Activated T-helper 2 cell treated with anti-CD3 and anti-CD28 coated beads, Interferon-gamma antibody, Interleukin-2, Interleukin-4, amounts not matched to agents 10 μg/mL and 5 μg/mL and 100 μg/mL, durations not matched to agents 14 hours and 24 hours and 36 hours (primary cell): ENCODE measurements around the gene SLC22A15. TPM values are rescaled to one million over a fixed set of nuclear protein-coding genes. Genes with fewer than 3 reads are reported as not detected.
"Not testable (repeated sequence)": the region's sequence is repeated elsewhere in the genome, so short reads cannot be mapped to it uniquely, and the experiment has no call there.

ENCODE experiments used
- DNase-seq: peaks from one replicate; pipeline ENCODE4 v3.0.0; 2021; ENCODE audit warnings: low spot score
- H3K27ac Mint-ChIP-seq: one replicate; pipeline ENCODE4 v1.8.0; 2021; ENCODE audit warnings: mixed read lengths
- H3K27me3 Mint-ChIP-seq: one replicate; pipeline ENCODE4 v1.8.0; 2021; ENCODE audit warnings: low read depth, mixed read lengths
- H3K36me3 Mint-ChIP-seq: one replicate; pipeline ENCODE4 v1.8.0; 2021; ENCODE audit warnings: low read depth, mixed read lengths
- H3K4me1 Mint-ChIP-seq: one replicate; pipeline ENCODE4 v1.8.0; 2021; ENCODE audit warnings: low read depth, mixed read lengths
- H3K4me3 Mint-ChIP-seq: one replicate; pipeline ENCODE4 v1.8.0; 2021; ENCODE audit warnings: low read depth, mild to moderate bottlenecking, moderate library complexity, mixed read lengths
- H3K9me3 Mint-ChIP-seq: one replicate; pipeline ENCODE4 v1.8.0; 2021; ENCODE audit warnings: mixed read lengths
- intact Hi-C: fragments of 100-400 bp; cut with micrococcal nuclease; formaldehyde crosslinking; loops from one replicate; pipeline ENCODE4 v1.15.1; 2023
- total RNA-seq: library from RNA; stranded (reverse); gene quantifications from 2 replicates; pipeline ENCODE4 v1.2.3, GENCODE V29; 2022

SLC22A15 gene
- total RNA-seq, 1 donor from 2014 or later = 0.52 TPM

DNA sequence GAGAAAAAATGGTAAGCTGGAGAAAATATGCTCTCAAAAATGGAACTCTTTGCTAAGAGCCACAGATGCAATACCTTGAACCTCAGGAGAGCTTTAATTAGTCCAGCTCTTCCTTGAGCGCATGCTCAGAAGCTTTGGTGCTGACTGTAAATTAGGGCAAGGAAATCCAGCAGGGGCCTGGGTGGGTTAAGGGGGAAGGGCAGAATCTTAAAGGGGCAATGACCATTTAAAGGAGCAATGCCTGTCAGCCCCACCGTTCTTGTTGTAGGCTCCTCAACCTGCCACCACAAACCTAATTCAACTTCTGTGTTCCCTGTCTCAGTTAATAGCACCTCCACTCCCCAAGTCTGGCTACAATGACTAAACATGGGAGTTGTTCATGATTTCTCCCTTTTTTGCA is 6.8 kb upstream of the SLC22A15 start:
- Mint-ChIP-seq H3K9me3 (no peaks in the 10 kb centered on the region), H3K36me3 (no peaks in the 10 kb centered on the region), H3K27ac (no peak overlapping the region), H3K4me1 (no peaks in the 10 kb centered on the region), H3K4me3 (no peak overlapping the region), H3K27me3 (peaks cover 36% of the 10 kb centered on the region)
- DNase-seq = no peak
- intact Hi-C loops = no loop called here

DNA sequence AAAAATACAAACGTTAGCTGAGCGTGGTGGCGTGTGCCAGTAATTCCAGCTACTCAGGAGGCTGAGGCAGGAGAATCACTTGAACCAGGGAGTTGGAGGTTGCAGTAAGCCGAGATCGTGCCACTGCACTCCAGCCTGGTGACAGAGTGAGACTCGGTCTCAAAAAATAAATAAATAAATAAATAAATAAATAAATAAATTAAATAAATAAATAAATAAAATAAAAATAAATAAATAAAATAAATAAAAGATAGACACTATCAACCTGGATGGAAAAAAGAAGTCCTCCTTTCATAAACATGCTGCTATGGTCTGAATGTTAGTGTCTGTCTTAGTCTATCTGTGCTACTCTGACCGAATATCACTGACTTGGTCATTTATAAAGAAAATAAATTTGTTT is 4.5 kb upstream of the SLC22A15 start:
- intact Hi-C loops, H3K27ac Mint-ChIP-seq, H3K9me3 Mint-ChIP-seq, H3K36me3 Mint-ChIP-seq, DNase-seq, H3K4me3 Mint-ChIP-seq, H3K4me1 Mint-ChIP-seq: not testable (repeated sequence)
- H3K27me3 Mint-ChIP-seq = peaks cover 41% of the 10 kb centered on the region

DNA sequence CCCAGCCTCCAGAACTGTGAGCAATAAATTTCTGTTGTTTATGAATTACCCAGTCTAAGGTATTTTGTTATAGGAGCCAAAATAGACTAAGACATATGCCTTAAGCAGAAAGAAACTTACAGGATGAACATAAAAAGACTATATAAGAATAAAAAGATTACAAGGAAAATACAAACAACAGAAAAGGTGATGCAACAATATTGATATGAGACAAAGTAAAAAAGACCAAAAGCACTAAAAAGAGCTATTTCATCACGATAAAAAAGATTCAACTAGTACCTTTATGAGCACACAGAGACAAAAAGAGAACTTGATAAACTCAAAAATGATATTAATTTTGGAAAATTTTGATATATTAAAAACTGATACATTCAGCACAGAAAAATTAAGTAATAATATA is 3.2 kb upstream of the SLC22A15 start:
- no peak overlapping the region for H3K4me3 Mint-ChIP-seq
- H3K36me3 Mint-ChIP-seq = no peaks in the 10 kb centered on the region
- H3K4me1 Mint-ChIP-seq = peaks cover 10% of the 10 kb centered on the region
- peaks cover 50% of the 10 kb centered on the region for H3K27me3 Mint-ChIP-seq
- intact Hi-C loops = no loop called here
- no peaks in the 10 kb centered on the region for H3K9me3 Mint-ChIP-seq
- no peak for DNase-seq
- no peak overlapping the region for H3K27ac Mint-ChIP-seq

DNA sequence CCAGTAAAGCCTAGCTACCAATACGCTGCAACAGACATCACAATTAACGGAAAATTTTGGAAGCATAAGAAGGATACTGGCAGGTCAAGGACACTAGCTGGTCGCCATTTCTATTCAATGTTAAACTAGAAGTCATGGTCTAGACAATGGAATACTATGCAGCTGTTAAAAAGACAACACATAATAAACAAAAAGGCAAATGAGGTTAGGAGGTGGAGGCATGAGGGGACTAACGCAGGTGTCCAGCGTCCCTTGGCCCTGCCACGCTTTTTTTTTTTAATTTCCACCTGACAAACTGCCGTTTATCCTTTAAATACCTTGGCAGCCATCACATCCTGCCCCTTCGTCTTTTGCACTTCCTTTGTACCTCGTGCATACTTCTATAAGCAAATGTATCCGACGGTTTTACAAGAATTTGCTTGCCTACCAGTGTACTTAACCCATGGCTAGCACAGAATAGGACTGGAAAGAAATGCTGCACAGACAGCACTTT is 698 bp upstream of the SLC22A15 start:
- Mint-ChIP-seq H3K4me1 (peaks cover 10% of the 10 kb centered on the region), H3K4me3 (peak overlapping the region; percentile 84), H3K36me3 (no peaks in the 10 kb centered on the region), H3K27ac (no peak overlapping the region), H3K9me3 (no peaks in the 10 kb centered on the region), H3K27me3 (peaks cover 51% of the 10 kb centered on the region)
- DNase-seq = no peak
- intact Hi-C loops = no loop called here

DNA sequence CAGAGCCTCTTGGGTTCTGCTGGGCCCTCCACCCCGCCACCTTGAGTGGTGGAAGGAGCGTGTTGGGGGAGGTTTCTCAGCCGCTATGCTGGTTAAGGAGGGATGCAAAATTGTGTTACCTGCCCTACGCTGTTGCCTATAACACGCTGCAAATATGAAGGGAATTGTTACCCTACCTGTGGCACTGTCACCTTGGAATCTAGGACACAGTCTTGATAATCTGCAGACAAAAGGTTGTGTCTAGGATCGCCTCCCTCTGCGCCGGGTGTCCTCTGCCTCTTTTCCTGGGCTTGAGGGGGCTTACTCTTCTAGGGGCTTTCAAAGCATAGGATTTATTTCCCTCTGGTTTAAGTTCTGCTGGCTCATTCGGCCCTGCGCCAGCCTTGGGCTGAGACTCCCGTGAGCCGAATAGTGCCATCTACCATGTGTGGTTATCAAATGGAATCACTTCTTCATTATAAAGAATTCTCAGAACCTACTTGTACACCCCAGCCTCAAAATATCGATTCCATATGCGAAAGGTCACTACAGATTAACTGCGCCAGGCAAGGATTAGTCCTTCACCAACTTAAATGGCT is 697 bp downstream of the SLC22A15 start:
- Mint-ChIP-seq H3K9me3 (no peaks in the 10 kb centered on the region), H3K27ac (no peak overlapping the region), H3K4me3 (peak overlapping the region; percentile 76), H3K4me1 (peaks cover 10% of the 10 kb centered on the region), H3K27me3 (peaks cover 54% of the 10 kb centered on the region), H3K36me3 (no peaks in the 10 kb centered on the region)
- intact Hi-C loops = no loop called here
- no peak for DNase-seq

DNA sequence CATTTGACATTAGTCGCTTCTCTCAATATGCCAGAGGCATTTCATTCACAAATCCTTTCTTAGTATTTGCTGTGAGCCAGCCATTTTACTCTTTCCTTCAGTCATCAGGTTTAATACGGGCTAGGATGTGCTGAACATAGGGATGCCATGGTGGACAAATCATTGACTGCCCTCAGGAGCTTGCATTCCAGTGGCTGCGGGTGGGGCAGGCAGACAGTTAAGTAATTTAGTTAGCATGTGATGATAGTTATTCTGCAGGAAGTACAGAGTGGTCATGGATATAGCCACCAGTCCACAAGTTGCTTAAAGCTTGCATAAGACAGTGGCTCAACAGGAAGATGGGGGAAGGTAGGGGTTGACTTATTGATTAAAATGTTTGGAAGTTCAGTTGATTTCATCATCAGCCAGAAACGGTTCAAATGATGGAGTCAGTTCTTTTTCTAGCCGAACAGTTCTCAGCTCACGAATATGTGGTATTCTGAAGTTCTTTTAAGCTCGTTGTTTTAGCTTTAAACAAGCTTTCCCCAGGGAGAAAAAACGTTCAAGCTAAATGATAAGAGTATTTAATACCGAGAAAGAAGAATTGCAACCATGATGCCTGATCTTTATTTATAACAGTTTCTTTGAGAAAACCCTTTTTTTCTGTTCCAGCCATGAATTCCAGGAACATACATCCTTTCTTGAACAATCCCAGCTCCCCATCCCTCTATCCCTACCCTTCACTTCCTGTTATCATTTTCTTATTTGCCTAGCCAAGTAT is 1.4 kb downstream of the SLC22A15 start:
- Mint-ChIP-seq H3K4me1 (peaks cover 10% of the 10 kb centered on the region), H3K27me3 (peaks cover 51% of the 10 kb centered on the region), H3K9me3 (no peaks in the 10 kb centered on the region), H3K4me3 (peak overlapping the region; percentile 76), H3K27ac (no peak overlapping the region), H3K36me3 (no peaks in the 10 kb centered on the region)
- DNase-seq = no peak
- intact Hi-C loops = no loop called here

DNA sequence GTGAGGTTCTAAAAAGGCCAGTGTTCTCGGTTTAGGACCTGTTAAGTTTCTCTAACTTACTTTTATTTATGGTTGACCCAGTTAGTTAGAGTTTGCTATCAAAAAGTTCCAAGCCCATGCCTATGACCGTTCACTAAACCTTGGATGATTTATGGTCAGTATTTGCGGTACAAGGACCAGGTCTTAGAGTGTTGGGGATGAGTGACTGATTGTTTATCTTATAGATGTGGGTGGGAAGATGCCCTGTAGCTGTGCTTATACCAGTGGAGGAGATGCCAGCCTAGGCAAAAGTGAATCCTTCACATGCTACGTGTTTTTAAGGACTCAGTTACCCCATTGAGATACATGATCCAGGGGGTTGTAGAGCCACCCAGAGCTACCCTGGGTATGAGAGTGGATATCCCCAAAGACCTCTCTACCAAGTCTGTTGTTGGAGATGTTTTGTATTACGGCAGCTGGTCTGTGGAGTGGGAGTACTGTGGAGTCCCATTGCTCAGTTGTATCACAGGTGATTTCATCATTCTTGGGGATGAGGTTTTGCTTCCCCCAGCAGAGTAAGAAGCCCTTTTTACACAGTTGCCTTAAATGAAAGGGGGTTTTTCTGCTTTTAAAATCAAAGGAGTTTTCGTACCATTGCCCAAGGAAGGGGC is 2.1 kb downstream of the SLC22A15 start:
- Mint-ChIP-seq H3K36me3 (no peaks in the 10 kb centered on the region), H3K27me3 (peaks cover 48% of the 10 kb centered on the region), H3K4me3 (no peak overlapping the region), H3K27ac (no peak overlapping the region), H3K4me1 (peaks cover 10% of the 10 kb centered on the region), H3K9me3 (no peaks in the 10 kb centered on the region)
- intact Hi-C loops = no loop called here
- no peak for DNase-seq

DNA sequence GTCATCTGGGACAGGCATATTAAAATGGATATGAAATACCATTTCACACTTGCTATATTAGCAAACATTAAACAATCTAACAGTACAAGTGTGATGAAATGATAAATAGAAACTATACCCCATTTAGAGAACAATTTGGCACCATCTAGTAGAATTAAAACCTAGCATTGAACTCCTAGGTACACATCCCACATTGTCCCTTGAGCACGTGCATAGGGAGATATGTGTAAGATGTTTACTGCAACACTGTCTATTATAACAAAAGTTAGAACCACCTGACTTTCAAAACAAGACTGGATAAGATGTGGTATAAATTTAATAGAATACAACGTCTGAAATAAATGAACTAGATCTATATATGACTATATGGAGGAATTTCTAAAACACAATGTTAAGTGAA is 3.8 kb downstream of the SLC22A15 start:
- intact Hi-C loops = loop anchor here (2.0 kb wide), 1 partner anchor 173 kb away; no protein-coding TSS in a partner anchor
- Mint-ChIP-seq H3K27ac (no peak overlapping the region), H3K4me1 (peaks cover 10% of the 10 kb centered on the region), H3K36me3 (no peaks in the 10 kb centered on the region), H3K27me3 (peaks cover 39% of the 10 kb centered on the region), H3K9me3 (no peaks in the 10 kb centered on the region), H3K4me3 (no peak overlapping the region)
- no peak for DNase-seq

DNA sequence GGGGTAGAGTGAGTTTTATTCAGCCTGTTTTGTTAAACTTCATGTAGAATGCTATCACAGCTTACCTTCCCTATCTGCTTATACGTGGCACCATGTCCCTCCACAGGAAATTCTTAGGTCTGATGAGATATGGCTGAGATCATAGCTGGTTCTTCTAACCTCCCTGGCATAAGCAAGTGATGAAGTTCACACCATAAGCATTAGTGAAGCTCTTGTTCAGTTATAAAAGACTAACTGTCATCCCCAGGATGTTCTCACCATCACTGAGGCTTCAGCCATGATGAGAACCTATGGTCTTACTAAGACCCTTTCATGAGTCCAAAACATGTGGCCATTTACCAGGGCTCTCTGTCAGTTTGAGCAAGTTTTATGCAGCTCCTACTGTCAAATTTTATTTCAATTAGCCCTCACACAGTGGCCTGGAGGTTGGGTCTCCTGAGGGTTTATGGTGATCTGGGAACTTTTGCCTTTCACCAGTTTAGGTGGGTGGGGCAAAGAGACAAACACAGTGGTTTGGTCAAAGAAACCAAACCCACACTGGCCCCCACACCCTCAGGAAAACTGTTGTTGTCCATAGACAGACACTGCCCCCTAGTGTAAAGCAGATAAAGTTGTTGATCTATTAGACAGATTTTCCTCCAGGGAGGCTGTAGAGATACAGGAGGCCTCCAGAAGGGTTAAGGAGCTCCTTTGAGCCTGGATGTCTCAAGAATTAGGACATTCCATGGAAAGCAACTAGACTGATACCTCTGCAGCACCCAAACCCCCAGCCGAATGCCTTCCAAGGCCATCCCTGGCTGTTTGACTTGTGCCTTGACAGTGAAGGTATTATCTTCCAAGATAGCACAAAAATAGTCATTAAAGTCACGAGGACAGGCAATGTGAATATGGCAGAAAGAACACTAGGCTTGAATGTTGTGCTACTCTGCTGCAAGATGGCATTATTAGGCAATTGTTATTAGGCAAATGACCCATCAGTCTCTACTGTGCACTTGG is 5.0 kb downstream of the SLC22A15 start:
- Mint-ChIP-seq H3K27ac (no peak overlapping the region), H3K27me3 (peaks cover 31% of the 10 kb centered on the region), H3K4me3 (no peak overlapping the region), H3K36me3 (no peaks in the 10 kb centered on the region), H3K9me3 (no peaks in the 10 kb centered on the region), H3K4me1 (peaks cover 6% of the 10 kb centered on the region)
- DNase-seq = no peak
- intact Hi-C loops = loop anchor here (2.0 kb wide), 1 partner anchor 174 kb away; no protein-coding TSS in a partner anchor

DNA sequence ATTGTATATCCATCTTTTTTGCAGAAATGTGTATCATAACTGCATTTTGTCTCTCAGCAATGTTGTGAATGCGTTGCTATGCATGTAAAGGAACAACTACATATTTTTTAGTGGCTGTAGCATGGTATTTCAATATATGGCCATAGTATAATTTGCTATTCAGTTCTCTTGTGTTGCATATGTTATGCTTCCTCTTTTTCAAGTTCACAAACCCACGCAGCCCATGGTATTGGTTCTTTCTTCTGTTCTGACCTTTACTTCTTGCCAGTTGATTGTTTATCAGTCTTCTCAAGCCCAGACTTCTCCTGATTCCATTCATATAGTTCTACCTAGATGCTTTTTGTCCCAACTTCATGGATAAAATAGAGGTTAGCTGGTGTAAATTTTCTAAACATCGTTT is 6.1 kb downstream of the SLC22A15 start:
- intact Hi-C loops = no loop called here
- Mint-ChIP-seq H3K36me3 (no peaks in the 10 kb centered on the region), H3K4me1 (peaks cover 2% of the 10 kb centered on the region), H3K27me3 (peaks cover 25% of the 10 kb centered on the region), H3K27ac (no peak overlapping the region), H3K9me3 (no peaks in the 10 kb centered on the region), H3K4me3 (no peak overlapping the region)
- no peak for DNase-seq

DNA sequence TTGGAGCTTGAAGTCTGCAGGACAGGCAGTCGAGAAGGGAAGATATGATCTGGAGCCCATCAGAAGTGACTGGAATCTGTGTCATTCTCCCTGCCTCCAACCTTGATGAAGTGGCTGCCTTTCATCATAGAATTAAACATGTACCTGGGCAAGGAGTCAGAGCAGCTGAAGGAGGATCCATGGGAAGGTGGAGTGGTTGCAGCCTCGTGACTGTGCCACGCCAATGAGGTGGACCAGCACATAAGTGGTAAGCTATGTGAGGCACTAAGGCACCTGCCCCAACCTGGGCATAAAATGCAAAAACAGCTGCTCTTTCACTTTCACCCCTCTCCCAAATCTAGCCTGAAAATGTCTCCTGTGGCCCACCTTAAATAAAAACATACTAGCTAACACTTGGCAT is 7.3 kb downstream of the SLC22A15 start:
- no peaks in the 10 kb centered on the region for H3K36me3 Mint-ChIP-seq
- no peak overlapping the region for H3K27ac Mint-ChIP-seq

DNA sequence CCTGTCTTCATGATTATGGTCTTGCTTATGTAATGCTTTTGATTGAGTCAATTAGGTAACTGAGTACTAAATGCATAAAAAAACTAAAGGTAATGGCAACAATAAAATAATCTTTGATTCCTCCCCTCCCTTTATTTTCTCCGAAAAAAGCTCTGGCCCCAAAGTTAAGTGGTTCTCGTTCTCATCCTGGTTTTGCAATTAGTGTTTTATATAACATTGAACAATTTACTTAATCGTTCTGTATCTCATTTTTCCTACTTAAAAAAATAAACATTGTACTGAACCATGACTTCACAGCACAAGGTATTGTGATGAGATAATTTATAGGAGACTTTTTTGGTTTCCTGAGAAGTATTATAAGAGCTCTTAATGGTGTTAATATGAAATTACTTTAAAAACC is 11.3 kb downstream of the SLC22A15 start:
- H3K4me3 Mint-ChIP-seq = no peak overlapping the region
- H3K27me3 Mint-ChIP-seq = no peaks in the 10 kb centered on the region
- no peak overlapping the region for H3K27ac Mint-ChIP-seq
- no peaks in the 10 kb centered on the region for H3K9me3 Mint-ChIP-seq
- no peaks in the 10 kb centered on the region for H3K4me1 Mint-ChIP-seq
- DNase-seq = no peak
- intact Hi-C loops = no loop called here
- no peaks in the 10 kb centered on the region for H3K36me3 Mint-ChIP-seq

More for the DNA sequence above, 7.3 kb downstream of the SLC22A15 start:
- Mint-ChIP-seq H3K9me3 (no peaks in the 10 kb centered on the region), H3K4me1 (no peaks in the 10 kb centered on the region), H3K4me3 (no peak overlapping the region), H3K27me3 (peaks cover 15% of the 10 kb centered on the region)
- no peak for DNase-seq
- intact Hi-C loops = no loop called here
